Liver (tissue), 9 donors: ENCODE results near the gene DCLK2. TPM values are rescaled to one million over a fixed set of nuclear protein-coding genes. Genes with fewer than 3 reads are reported as not detected.

Source experiments
- DNase-seq: peaks from one replicate; pipeline ENCODE4 v3.0.0-alpha.2; 2017; ENCODE audit warnings: low spot score
- H3K27ac ChIP-seq, 2 donors: one replicate each; pipeline ENCODE4 v1.7.0; 2013; ENCODE audit warnings: inconsistent platforms in 2 of 2, low read length in 2 of 2, control low read depth in 1 of 2, low read depth in 1 of 2, mild to moderate bottlenecking in 1 of 2
- H3K27me3 ChIP-seq, 4 donors: one replicate each; pipeline versions ENCODE4 v1.6.1 to v1.7.0; 2013; ENCODE audit warnings: low read length in 3 of 4, inconsistent platforms in 1 of 4, mild to moderate bottlenecking in 1 of 4, moderate library complexity in 1 of 4; ENCODE audit not compliant: control insufficient read depth in 4 of 4, insufficient read depth in 4 of 4
- H3K36me3 ChIP-seq, 4 donors: one replicate each; pipeline versions ENCODE4 v1.6.1 to v1.7.0; 2013; ENCODE audit warnings: low read length in 3 of 4, mild to moderate bottlenecking in 3 of 4, low read depth in 1 of 4, moderate library complexity in 1 of 4; ENCODE audit not compliant: control insufficient read depth in 4 of 4, insufficient read depth in 3 of 4
- H3K4me1 ChIP-seq, 4 donors: one replicate each; pipeline versions ENCODE4 v1.6.1 to v1.7.0; 2013; ENCODE audit warnings: low read length in 3 of 4, mild to moderate bottlenecking in 3 of 4, moderate library complexity in 1 of 4; ENCODE audit not compliant: control insufficient read depth in 4 of 4, insufficient read depth in 4 of 4
- H3K4me3 ChIP-seq, 3 donors: one replicate each; pipeline versions ENCODE4 v1.6.1 to v1.7.0; 2013; ENCODE audit warnings: low read length in 3 of 3, control low read depth in 1 of 3, low read depth in 1 of 3, mild to moderate bottlenecking in 1 of 3
- H3K9ac ChIP-seq, 2 donors: one replicate each; pipeline ENCODE4 v1.7.0; 2013; ENCODE audit warnings: low read length in 2 of 2, mild to moderate bottlenecking in 2 of 2, moderate library complexity in 2 of 2, control low read depth in 1 of 2, low read depth in 1 of 2
- H3K9me3 ChIP-seq, 4 donors: one replicate each; pipeline versions ENCODE4 v1.6.1 to v1.7.0; 2013; ENCODE audit warnings: low read length in 3 of 4; ENCODE audit not compliant: control insufficient read depth in 4 of 4
- EGR1 ChIP-seq, 2 donors: IDR thresholded peaks; 2 replicates each; pipeline ENCODE4 v1.6.1; 2016 to 2018; ENCODE audit warnings: antibody characterized with exemption in 2 of 2, low read depth in 2 of 2
- FOXA1 ChIP-seq: IDR thresholded peaks from 2 replicates; pipeline ENCODE4 v1.6.1; 2016; ENCODE audit warnings: antibody characterized with exemption
- GABPA ChIP-seq, 2 donors: IDR thresholded peaks in 1 of 2; conservative IDR thresholded peaks in 1 of 2; 2 replicates each; pipeline ENCODE4 v1.6.1; 2016; ENCODE audit warnings: antibody characterized with exemption in 2 of 2, mild to moderate bottlenecking in 1 of 2, moderate library complexity in 1 of 2
- HNF4A ChIP-seq, 2 donors: conservative IDR thresholded peaks; 2 replicates each; pipeline ENCODE4 v1.6.1; 2016; ENCODE audit warnings: antibody characterized with exemption in 2 of 2, mild to moderate bottlenecking in 2 of 2
- HNF4G ChIP-seq: IDR thresholded peaks from 2 replicates; pipeline ENCODE4 v1.6.1; 2016; ENCODE audit warnings: antibody characterized with exemption
- JUND ChIP-seq, 2 donors: IDR thresholded peaks; 2 replicates each; pipeline ENCODE4 v1.6.1; 2016; ENCODE audit warnings: antibody characterized with exemption in 2 of 2
- NR2F2 ChIP-seq: IDR thresholded peaks from 2 replicates; pipeline ENCODE4 v1.6.1; 2016; ENCODE audit warnings: antibody characterized with exemption
- RAD21 ChIP-seq, 2 donors: IDR thresholded peaks; 2 replicates each; pipeline ENCODE4 v1.6.1; 2016; ENCODE audit warnings: antibody characterized with exemption in 2 of 2, mild to moderate bottlenecking in 2 of 2
- RXRA ChIP-seq, 2 donors: IDR thresholded peaks; 2 replicates each; pipeline ENCODE4 v1.6.1; 2017 to 2018; ENCODE audit warnings: antibody characterized with exemption in 2 of 2, mild to moderate bottlenecking in 1 of 2
- SP1 ChIP-seq: IDR thresholded peaks from 2 replicates; pipeline ENCODE4 v1.6.1; 2018; ENCODE audit warnings: antibody characterized with exemption, mild to moderate bottlenecking
- TAF1 ChIP-seq: conservative IDR thresholded peaks from 2 replicates; pipeline ENCODE4 v1.6.1; 2016; ENCODE audit warnings: antibody characterized with exemption, mild to moderate bottlenecking
- YY1 ChIP-seq: IDR thresholded peaks from 2 replicates; pipeline ENCODE4 v1.6.1; 2016; ENCODE audit warnings: antibody characterized with exemption, mild to moderate bottlenecking
- WGBS: extraction: QIAGEN DNeasy Blood & Tissue Kit; methylation state at CpG from one replicate; pipeline ENCODE4 v1.1.7; 2013; 5-methylcytosine and 5-hydroxymethylcytosine counted together
- polyA plus RNA-seq, 2 donors: library from polyadenylated mRNA; stranded (reverse) in 1 of 2; unstranded in 1 of 2; fragments of 200-250 nt in 1 of 2; fragments of >200 nt in 1 of 2; fragmentation: Nextera tagmentation in 1 of 2; extraction: Ambion mirVana in 1 of 2; gene quantifications; one replicate each; pipeline versions ENCODE4 v1.2.1 to v1.2.3, GENCODE V29; 2013 to 2015
- total RNA-seq, 2 donors: library from RNA; depleted of rRNA; stranded (reverse); fragments of >200 nt; gene quantifications; one replicate each; pipeline ENCODE4 v1.2.3, GENCODE V29; 2014
- TF ChIP-seq, protein P1 (sequence below): IDR thresholded peaks from 2 replicates; pipeline ENCODE4 v1.6.1; 2016; ENCODE audit warnings: antibody characterized with exemption
- TF ChIP-seq, protein P2 (sequence below): IDR thresholded peaks from 2 replicates; pipeline ENCODE4 v1.6.1; 2016; ENCODE audit warnings: antibody characterized with exemption
- TF ChIP-seq, protein P3 (sequence below): fragments of 150-350 bp; IDR thresholded peaks from 2 replicates; pipeline ENCODE4 v1.5.1; 2017; ENCODE audit warnings: improper control_type of control experiment, low read depth, low read length; ENCODE audit not compliant: missing input control
- TF ChIP-seq, protein P4 (sequence below): IDR thresholded peaks from 2 replicates; pipeline ENCODE4 v1.6.1; 2016; ENCODE audit warnings: antibody characterized with exemption, mild to moderate bottlenecking
- donor health status: healthy.
- donor health status: healthy.
- donor health status: healthy.
- donor health status: healthy.
- donor health status: healthy.

Gene DCLK2
- total and polyA plus RNA-seq, 4 donors, result 0.14 to 1.7 (median 0.50) TPM

DNA sequence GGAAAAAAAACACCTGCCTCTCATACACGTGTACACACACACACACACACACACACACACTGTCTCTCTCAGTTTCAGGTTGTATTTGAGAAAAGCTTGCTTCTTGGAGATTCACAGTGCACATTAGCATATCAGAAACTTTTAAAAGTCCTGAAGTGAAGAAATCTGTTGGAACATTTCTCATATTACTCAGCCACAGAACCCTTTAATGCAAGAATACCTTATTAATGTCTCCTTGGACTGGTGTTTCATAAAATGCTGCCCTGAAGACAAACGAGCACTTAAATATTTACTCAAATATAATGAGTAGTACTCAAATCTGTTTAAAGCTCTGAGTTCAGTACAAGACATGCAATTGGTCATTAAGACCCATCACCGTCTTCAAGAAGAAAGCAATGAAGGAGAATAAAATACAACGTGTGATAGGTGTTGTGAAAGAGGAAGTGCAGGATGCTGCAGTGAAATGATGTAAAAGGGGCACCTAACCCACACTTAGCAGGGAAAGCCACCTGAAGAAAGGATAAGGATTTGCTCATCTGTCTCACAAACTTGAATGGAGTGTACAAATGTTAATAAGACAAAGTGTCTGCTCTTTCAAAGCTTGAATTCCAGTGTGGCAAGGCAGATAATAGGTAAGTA is 57.0 kb downstream of the DCLK2 start (continued):
- TF ChIP-seq, protein P1, sequence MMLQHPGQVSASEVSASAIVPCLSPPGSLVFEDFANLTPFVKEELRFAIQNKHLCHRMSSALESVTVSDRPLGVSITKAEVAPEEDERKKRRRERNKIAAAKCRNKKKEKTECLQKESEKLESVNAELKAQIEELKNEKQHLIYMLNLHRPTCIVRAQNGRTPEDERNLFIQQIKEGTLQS, result no peak
- TF ChIP-seq HNF4A (conservative IDR thresholded peaks at IDR 0.05) (no peak), RAD21 (IDR thresholded peaks at IDR 0.05) (no peak), TAF1 (no peak)
- TF ChIP-seq, protein P2, sequence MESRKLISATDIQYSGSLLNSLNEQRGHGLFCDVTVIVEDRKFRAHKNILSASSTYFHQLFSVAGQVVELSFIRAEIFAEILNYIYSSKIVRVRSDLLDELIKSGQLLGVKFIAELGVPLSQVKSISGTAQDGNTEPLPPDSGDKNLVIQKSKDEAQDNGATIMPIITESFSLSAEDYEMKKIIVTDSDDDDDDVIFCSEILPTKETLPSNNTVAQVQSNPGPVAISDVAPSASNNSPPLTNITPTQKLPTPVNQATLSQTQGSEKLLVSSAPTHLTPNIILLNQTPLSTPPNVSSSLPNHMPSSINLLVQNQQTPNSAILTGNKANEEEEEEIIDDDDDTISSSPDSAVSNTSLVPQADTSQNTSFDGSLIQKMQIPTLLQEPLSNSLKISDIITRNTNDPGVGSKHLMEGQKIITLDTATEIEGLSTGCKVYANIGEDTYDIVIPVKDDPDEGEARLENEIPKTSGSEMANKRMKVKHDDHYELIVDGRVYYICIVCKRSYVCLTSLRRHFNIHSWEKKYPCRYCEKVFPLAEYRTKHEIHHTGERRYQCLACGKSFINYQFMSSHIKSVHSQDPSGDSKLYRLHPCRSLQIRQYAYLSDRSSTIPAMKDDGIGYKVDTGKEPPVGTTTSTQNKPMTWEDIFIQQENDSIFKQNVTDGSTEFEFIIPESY, result no peak

DNA sequence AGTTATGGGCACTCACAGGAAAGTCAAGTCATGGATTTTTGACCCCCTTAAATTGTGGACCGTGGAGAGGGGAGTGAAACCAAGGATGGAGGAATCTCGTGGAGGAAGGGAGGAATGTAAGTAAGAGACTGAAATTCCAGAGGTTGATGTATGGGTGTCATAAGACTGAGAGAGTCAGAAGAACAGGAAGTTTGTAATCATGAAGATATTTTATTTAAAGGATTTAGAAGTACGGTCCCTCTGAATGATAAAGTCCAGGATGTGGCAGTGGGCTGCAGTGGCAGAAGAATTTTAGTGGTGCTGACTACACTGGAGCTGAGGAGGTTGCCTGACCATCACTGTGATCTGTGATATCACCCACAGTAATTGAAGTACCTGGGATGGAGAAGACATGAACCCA is 57.8 kb downstream of the DCLK2 start:
- H3K27me3 ChIP-seq, result peaks cover 0 to 3% (median 0%) of the 10 kb centered on the region in 4 donors
- peaks cover 0 to 1% (median 0%) of the 10 kb centered on the region in 4 donors for H3K4me1 ChIP-seq
- no peak overlapping the region for H3K27ac ChIP-seq
- no peaks in the 10 kb centered on the region for H3K36me3 ChIP-seq
- no peak overlapping the region for H3K4me3 ChIP-seq
- no peak overlapping the region for H3K9ac ChIP-seq
- 66% methylated on average over 3 of the region's 3 CpGs for WGBS
- H3K9me3 ChIP-seq, result peaks cover 0 to 6% (median 0%) of the 10 kb centered on the region in 4 donors
- DNase-seq, result no peak
- no peak for TF ChIP-seq SP1
- TF ChIP-seq HNF4A (conservative IDR thresholded peaks at IDR 0.05), result no peak
- no peak for TF ChIP-seq NR2F2
- TF ChIP-seq GABPA (IDR thresholded peaks at IDR 0.05 in 1 of 2, conservative IDR thresholded peaks at IDR 0.05 in 1 of 2), result no peak
- TF ChIP-seq, protein P3, sequence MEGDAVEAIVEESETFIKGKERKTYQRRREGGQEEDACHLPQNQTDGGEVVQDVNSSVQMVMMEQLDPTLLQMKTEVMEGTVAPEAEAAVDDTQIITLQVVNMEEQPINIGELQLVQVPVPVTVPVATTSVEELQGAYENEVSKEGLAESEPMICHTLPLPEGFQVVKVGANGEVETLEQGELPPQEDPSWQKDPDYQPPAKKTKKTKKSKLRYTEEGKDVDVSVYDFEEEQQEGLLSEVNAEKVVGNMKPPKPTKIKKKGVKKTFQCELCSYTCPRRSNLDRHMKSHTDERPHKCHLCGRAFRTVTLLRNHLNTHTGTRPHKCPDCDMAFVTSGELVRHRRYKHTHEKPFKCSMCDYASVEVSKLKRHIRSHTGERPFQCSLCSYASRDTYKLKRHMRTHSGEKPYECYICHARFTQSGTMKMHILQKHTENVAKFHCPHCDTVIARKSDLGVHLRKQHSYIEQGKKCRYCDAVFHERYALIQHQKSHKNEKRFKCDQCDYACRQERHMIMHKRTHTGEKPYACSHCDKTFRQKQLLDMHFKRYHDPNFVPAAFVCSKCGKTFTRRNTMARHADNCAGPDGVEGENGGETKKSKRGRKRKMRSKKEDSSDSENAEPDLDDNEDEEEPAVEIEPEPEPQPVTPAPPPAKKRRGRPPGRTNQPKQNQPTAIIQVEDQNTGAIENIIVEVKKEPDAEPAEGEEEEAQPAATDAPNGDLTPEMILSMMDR, result no peak
- no peak for TF ChIP-seq FOXA1
- no peak for TF ChIP-seq EGR1 (IDR thresholded peaks at IDR 0.05; ENCODE audit: low read depth in 2 of 2)

DNA sequence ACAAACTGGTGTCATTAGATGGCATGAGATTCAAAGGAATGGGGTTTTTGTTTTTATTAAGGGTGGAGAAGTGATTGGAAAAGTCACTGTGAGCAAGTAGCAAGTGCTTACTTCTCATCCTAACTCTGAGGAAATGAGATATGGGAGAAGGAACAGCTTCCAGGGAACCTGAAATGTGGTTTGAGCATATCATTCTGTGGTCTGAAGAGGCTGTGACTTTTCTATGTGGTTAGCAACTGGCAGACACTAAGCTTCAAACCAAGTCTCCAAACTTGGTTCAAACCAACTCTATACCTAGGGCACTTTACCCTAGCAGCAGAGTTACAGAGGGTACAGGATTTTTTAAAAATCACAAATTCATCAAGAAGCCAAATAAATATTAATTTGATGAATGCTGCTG is 58.2 kb downstream of the DCLK2 start:
- H3K9me3 ChIP-seq, result peaks cover 0 to 6% (median 0%) of the 10 kb centered on the region in 4 donors
- H3K27me3 ChIP-seq, result peaks cover 0 to 3% (median 0%) of the 10 kb centered on the region in 4 donors
- no peaks in the 10 kb centered on the region for H3K36me3 ChIP-seq
- DNase-seq, result no peak
- no peak overlapping the region for H3K9ac ChIP-seq
- no peak for TF ChIP-seq GABPA (IDR thresholded peaks at IDR 0.05 in 1 of 2, conservative IDR thresholded peaks at IDR 0.05 in 1 of 2)
- TF ChIP-seq, protein P1, result no peak
- no peak for TF ChIP-seq FOXA1
- no peak for TF ChIP-seq RXRA (IDR thresholded peaks at IDR 0.05)
- TF ChIP-seq, protein P4, sequence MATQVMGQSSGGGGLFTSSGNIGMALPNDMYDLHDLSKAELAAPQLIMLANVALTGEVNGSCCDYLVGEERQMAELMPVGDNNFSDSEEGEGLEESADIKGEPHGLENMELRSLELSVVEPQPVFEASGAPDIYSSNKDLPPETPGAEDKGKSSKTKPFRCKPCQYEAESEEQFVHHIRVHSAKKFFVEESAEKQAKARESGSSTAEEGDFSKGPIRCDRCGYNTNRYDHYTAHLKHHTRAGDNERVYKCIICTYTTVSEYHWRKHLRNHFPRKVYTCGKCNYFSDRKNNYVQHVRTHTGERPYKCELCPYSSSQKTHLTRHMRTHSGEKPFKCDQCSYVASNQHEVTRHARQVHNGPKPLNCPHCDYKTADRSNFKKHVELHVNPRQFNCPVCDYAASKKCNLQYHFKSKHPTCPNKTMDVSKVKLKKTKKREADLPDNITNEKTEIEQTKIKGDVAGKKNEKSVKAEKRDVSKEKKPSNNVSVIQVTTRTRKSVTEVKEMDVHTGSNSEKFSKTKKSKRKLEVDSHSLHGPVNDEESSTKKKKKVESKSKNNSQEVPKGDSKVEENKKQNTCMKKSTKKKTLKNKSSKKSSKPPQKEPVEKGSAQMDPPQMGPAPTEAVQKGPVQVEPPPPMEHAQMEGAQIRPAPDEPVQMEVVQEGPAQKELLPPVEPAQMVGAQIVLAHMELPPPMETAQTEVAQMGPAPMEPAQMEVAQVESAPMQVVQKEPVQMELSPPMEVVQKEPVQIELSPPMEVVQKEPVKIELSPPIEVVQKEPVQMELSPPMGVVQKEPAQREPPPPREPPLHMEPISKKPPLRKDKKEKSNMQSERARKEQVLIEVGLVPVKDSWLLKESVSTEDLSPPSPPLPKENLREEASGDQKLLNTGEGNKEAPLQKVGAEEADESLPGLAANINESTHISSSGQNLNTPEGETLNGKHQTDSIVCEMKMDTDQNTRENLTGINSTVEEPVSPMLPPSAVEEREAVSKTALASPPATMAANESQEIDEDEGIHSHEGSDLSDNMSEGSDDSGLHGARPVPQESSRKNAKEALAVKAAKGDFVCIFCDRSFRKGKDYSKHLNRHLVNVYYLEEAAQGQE, result no peak
- no peak for TF ChIP-seq HNF4A (conservative IDR thresholded peaks at IDR 0.05)
- no peak for TF ChIP-seq TAF1
- TF ChIP-seq JUND (IDR thresholded peaks at IDR 0.05), result no peak
- TF ChIP-seq, protein P3, result no peak
- TF ChIP-seq EGR1 (IDR thresholded peaks at IDR 0.05; ENCODE audit: low read depth in 2 of 2), result no peak
- TF ChIP-seq, protein P2, result no peak
- no peak for TF ChIP-seq YY1
- TF ChIP-seq HNF4G, result no peak
- no peak for TF ChIP-seq SP1
- H3K27ac ChIP-seq, result no peak overlapping the region
- peaks cover 0 to 1% (median 0%) of the 10 kb centered on the region in 4 donors for H3K4me1 ChIP-seq
- H3K4me3 ChIP-seq, result no peak overlapping the region
